ENCODE measurements around the gene MICAL1.

MICAL1 gene

DNA sequence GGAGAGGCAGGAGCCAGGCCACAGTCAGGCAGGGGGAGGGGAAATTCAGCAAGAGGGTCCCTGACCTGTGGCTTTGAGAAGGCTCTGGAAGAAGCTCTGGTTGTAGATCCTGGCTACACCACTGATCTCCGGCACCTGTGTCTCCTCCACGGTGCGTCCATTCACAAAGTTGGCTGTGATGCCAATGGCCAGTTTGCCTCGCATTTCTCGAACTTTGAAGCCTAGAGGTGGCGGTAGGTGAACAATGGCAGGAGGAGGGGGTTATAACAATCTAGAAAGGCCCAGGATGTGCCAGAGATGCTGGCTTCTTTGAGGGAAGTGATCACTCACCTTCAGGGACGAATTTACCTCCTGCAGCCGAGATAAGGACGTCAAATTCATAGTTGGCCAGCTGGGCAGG, 3.4 kb downstream of the MICAL1 start:
- no peak for DNase-seq

DNA sequence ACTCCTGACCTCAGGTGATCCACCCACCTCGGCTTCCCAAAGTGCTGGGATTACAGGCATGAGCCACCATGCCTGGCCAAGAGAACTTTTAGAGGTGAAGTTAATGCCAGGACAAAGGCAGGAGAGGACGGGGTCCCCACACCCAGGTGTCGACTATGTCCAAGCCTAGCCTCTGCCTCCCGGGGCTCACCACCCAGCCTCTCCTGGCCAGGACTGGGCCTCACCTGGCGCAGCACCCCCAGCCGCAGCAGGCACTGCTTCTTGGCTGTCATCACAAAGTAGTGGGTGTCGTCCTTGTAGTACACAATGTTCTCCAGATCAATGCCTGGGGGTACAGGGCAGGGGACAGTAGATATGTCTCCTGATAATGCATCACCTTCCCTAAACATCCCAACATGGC, 4.2 kb downstream of the MICAL1 start:
- DNase-seq: no peak

DNA sequence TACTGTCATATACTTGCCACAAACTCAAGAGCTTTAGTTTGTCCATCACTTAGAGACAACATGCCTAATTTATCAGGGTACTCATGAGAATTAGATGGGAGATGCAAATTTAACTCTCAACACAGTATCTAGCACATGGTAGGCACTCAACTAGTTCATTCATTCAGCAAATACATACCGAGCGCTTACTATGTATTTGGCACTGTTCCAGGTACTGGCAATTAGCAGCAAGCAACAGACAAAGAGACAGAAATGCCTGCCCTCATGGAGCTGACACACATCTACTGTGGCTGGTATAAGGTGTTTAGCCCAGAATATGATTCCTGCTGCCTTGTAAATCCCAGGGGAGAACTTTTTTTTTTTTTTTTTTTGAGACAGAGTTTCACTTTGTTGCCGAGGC, 4.8 kb downstream of the MICAL1 start:
- no peak for DNase-seq

DNA sequence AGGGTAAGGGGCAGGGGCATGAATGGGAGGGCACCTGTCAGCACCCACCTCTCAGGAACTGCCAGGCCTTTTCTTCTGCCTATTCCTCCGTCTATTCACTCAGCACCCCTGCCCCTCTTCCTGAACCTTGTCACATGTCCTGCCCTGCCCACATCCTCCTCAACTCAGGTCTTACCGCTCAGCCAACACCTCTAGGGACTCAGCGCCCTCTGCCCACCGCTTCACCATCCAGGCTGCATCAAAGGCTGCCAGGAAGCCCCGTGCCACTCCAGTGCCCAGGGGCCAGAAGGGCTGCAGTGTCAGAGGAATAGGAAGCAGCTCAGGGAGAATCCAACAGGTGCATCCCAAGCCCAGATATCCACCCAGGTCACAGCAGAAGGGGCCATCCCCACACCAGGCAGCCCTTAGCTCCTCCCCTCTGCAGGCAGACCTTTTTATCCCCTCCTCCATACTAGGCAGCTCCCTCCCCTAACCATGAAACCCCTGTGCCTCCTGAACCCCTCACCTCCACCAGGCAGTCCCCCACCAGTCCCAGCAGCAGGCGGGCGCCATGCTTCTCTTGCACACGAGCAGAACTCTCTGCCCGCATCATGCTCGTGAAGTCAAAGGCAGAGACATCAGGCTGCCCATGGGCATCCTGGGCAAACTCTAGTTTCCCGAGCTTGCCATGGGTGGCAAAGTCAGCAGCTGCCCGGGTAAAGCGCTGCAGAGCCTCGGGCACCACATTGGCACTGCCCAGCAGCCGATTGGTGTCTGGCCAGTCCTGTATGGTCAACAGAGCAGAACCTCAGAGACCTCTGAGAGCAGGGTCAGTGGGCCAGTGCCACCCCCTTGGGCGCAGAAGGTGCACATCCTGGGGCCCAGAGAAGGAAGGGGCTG, 5.5 kb downstream of the MICAL1 start:
- DNase-seq: no peak

DNA sequence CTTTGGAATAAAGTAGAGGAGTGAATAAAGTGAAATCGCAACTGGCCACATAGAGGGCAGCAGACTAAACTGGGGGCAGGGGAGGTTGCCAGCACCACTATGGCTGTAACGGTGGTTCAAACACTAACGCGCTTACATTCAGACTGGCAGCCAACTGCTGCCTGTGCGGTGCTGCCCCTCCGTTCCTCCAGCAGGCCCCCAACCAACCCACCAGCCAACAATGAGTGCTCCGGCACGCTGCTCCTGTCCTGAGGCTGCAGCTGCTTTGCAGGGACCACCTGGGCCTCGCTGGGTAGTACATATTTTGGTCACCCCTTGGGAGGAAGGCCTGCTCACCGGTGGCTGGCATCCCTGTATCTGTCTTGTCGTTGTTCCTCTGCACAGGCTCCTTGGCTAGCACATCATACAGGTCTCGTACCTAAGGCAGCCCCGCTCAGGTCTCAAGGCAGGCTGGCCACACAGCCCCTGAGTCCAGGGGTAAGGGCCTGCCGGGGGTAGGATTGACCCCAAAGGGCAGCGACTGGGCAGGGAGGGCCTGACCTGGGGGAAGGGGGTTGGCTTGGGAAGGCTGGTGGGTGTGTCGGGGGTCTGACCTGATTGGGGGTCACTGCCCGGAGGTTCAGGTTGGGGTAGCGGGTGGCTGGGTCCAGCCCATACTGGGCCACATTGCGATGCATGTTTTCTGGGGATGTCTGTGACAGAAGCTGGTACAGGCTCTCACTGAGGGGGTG, 6.3 kb downstream of the MICAL1 start:
- no peak for DNase-seq

DNA sequence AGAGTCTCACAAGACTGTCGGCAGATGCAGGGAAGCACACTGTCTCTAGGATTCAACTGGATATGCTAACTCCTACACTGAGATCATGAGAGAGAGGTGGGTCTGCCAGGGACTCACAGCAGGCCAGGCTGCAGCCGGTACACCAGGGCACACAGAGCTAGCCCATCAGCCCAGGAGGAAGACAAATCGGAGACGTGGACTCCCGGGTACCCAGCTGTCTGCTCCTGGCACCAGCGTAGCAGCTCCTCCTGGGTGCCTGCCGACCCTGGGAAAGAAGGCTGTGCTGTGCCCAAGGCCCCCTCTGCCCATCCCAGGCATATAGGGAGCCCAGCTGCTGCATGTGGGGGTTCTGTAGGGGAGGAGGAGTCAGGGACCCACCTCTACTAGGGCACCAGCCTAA, 7.0 kb downstream of the MICAL1 start:
- DNase-seq: no peak

DNA sequence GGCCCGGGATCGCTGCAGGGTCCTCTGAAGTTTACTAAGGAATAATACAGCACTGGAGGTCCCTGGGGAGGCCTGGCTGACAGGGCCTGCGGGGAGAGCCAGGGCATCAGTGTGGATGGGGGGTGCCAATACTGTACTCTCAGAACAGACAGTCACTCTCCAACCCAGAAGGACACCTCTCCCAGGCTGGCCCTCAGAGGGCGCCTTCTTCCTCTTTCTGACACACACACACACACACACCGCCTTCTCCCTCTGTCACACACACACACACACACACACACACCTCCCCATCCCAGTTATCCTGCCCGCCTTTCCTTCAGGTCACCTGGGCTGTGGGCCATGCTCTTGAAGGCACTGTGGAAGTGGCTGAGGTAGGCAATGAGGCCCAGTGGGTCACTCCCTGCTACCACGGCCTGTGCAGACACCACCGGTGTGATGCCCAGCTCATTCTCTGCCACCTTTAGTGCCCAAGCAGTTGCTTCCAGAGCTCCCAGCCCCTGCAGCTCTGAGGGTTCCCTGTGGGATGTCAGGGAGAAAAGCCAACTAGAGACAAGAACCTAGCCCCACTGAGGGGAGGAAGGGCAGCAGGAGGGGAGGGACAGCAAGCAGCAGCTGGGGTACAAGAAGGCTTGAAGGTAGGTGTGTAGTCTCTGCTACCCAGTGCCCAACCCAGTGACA, 7.6 kb downstream of the MICAL1 start:
- no peak for DNase-seq

DNA sequence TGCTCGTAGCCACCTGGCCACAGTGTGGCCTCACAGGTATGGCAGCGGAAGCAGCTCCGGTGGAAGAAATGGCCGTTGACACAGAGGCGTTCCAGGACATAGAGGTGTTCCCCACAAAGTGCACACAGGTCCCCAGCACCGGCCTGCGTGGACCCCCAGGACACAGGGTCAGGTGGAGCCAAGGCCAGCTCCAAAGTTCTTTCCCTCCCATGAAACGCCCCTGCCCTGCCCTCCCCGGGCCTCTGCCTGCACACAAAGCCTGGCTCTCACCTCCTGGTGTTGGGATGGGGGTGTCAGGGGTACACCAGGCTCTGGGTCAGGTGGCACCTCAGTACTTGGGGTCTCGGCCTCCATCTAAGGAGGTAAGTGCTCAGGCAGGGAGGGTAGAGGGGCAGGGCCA, 8.5 kb downstream of the MICAL1 start:
- DNase-seq: no peak

DNA sequence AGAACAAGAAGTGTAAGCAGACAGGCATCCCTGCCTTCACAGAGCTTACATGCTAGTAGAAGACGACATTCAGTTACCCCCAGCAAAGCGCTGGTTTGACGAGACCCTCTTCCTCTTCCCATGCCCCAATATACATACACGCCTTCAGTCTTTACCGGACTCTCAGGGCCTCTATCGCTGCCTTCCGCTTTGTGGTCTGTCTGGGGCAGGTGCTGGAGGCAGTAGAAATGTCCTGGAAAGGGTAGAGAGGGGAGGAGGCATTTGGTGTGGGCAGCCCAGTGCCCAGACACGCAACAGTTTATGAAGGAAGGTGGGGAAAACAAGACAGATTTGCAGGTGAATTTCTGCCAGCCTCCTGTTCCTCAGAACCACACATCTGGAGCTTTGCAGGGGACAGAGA, 9.0 kb downstream of the MICAL1 start:
- no peak for DNase-seq

DNA sequence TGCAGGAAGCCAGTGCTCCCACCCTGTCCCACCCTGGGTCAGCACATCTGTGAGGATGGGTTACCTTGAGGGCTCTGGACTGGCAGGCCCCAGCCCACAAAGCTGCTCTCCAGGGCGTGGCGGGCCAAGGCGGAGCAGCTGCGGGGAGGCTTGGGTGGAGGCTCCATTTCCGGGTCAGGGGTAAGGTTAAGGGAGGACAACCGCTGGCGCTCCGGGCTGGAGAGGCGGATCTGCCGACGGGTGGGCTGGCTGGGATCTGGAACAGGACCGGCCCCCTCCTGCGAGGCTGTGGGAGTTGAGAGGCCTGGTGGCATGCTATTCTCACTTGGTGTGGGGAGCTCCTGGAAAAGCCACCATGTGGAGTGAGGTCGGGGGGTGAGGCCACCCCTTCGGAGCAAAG, 9.5 kb downstream of the MICAL1 start:
- DNase-seq: no peak

DNA sequence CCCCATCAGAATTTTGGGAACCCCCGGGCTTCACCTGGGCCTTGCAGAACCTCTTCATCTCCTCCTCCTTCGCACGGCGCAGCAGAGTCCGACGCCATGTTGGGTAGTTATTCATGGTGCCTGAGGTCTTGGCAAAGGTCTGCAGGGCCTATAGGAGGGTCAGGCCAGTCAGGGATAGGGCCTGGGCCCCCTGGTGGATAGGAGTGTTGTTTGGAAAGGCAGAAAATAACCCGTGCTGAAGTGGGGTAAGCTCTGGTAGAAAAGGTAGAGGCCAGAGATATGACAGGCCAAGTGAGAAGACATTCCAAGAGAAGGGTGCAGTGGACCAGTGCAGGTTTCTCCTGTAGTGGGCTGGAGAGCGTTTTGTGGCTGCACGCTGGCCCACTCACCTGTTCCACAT, 10.2 kb downstream of the MICAL1 start:
- no peak for DNase-seq

DNA sequence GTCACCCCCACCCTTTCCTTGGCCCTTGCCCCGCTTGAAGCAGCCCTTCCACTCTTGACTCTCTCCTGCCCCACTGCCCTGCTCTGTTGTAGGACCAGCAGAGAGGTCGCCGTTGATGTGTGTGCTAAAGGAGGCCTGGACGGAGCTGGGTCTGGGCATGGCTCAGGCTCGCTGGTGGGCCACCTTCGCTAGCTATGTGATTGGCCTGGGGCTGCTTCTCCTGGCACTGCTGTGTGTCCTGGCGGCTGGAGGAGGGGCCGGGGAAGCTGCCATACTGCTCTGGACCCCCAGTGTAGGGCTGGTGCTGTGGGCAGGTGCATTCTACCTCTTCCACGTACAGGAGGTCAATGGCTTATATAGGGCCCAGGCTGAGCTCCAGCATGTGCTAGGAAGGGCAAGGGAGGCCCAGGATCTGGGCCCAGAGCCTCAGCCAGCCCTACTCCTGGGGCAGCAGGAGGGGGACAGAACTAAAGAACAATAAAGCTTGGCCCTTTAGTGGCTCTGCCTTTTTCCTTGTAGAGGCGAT, 12.1 kb downstream of the MICAL1 start:
- DNase-seq: no peak

DNA sequence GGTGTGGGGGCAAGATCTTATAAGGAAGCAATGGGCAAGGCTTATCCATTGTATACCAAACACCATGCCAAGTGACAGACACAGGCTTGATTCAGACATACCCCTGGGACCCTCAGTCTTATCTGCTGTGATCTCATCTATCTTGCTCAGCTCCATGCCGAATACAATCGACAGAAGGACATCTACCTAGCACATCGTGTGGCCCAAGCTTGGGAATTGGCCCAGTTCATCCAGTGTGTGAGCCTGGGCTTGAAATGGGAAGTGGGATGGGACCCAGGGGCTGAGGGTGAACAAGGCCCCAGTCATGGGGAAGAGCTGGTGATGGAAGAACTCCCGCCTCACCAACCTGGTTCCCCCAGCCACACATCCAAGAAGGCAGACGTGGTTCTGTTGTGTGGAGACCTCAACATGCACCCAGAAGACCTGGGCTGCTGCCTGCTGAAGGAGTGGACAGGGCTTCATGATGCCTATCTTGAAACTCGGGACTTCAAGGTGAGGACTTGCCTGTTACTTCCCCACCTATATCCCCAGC, 13.1 kb downstream of the MICAL1 start:
- DNase-seq: no peak

DNA sequence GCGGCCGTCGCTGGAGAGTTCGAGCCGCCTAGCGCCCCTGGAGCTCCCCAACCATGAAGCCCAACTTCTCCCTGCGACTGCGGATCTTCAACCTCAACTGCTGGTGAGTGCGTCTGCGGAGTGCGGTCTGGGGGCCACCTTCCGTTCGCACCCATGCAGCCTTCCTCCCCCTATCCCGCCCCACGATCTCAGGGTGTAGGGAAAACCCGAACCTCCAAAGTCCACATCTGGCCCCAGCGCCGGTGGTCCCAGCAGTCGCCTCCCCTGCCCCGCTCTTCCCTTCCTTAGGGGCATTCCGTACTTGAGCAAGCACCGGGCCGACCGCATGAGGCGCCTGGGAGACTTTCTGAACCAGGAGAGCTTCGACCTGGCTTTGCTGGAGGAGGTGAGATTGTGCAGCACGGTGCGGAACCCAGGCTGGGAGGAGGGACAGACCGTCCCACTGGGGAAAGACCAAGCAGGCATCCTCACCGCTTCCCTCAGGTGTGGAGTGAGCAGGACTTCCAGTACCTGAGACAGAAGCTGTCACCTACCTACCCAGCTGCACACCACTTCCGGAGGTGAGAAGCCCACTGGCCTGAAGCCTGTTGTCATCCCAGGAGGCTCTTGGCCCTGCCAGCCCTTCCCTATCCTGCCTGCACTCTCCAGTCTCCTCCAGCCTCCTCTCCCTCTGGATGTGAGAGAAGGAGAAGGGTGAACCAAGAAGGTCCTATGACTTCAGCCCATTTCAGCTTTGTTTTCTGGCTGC, 14.3 kb downstream of the MICAL1 start:
- DNase-seq: peak; percentile 31

DNA sequence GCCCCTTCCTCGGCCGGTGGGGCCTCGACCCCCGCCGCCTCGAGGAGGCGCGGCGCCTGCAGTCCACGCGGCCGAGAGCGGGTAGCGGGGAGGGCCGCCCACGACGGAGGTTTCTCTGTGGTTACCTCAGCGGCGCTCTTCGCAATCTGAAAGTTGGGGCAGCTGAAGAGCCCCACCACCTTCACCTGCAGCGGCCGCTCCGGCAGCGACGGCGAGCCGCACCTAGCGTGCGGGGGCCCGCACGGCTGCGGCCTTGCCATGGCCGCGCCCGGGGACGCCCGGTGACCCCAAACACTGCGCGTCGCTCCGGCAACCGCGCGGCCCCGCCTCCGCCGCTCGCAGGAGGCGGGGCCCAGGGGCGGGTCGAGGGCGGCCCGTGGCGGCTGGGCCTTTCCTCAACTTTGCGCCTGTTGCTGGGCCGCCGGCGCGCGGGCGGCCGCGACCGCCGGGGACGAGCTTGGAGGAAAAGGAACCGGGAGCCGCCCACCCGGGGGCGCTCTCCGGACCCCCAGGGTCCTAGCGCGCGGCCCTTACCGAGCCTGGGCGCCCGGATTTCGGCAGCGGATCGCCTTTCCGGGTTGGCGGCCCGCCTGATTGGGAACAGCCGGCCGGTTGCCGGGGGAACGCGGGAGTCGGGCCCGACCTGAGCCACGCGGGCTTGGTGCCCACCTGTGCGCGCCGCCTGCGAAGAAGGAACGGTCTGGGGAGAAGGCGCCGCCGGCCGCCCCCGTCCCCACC, 15.1 kb downstream of the MICAL1 start, which contains the start of the genes PPIL6 and SMPD2:
PPIL6 (minus strand) TSS at position 298 of the 738 bp plus-strand sequence; CDS start at position 260, 38 bp downstream.
SMPD2 (plus strand) TSS at position 394 of the 738 bp plus-strand sequence. CDS start 398 bp downstream, outside the sequence.
- DNase-seq: peak; percentile 71

DNA sequence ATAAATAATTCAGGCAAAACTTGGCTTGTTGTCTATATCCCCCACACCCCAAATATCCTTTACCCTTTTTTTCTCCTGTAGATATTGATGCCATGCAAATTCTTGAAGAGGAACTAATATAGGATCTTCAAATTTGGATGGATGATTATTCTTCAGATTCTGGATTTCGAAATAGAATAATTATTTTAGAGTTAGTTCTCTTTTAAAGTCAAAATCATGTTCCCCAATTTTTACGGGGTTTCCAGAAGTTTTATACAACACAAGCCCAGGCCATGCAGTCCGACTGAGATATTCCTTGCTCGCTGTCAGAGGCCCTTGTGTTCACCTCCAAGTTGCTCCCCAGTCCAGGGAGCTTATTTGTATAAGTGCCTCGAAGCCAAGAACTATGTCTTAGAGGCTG, 19.5 kb downstream of the MICAL1 start:
- DNase-seq: no peak

DNA sequence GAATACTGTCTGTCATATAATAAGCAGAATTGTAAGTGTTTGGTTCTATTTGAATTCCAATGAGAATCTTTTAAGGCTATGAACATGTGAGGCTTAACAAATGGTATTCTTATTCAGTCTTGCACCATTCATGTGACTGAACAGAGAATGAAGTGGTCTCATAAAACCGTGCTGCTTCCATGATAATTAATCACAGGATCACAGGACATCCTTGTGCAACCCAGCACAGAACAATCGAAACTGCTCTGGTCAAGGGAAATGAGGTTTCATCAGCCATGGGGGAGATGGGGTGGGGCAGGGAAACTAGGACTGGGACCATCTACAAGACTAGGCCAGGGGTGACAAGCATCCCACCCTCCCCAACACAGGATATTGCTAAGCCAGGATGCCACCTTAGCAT, 21.1 kb downstream of the MICAL1 start:
- DNase-seq: no peak

DNA sequence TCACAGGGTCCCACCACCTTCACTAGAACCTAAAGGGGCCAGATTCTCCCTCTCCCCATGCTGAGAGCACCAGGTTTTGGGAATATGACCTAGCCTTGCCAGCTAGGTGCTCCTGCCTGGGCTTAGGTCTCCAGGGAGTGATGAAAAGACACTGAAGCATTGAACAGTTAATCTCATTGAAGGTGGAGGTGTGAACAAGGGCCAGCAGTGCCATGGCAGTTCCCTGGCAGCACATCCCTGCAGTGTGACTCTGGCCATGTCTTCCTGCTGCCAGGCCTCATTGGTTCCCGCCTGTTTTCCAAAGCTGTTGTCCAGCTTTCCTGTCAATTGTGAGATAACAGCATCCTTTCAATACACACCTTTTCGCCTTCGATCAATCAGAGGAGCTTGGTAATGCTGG, 26.1 kb downstream of the MICAL1 start:
- DNase-seq: no peak

DNA sequence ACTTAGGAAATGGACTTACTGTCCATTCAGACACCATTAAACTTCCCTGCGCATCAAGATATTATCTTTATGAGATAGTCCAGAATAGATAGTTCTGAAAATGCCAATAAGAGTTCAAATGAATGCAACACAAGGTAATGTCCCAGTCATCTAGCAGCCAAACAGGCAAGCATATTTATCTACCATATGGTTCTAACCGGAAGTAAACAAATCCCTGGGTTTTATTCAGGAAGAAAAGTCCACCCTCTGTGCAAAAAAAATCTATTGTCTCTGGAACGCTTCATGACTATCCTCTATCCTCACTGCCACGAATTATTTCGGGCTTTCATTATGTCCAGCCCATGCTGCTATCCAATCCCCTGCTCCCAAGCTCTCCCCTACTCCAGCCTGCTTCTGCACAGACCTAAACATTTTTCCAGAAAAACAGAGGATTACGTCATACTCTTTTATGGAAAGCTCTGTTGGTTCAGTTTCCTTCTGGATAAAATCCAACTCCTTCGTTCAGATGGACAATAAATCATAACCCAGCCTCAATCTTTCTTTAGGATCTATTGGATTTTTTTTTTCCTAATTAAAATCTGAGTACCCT, 26.6 kb downstream of the MICAL1 start:
- DNase-seq: no peak

DNA sequence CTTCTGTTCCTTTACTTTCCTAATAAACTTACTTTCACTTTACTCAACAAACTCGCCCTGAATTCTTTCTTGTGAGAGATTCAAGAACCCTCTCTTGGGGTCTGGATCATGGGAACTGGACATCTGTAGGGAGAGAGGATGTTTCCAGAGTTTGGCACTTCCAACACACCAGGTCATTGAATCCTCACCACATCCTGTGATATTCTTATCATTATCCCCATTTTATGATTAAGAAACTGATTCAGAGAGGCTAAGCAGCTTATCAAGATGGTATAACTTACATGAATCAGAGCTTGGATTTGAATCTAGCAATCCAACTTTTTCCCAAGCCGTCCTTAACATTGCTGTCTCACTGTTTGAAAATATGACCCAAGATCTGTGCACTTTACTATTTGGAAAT, 30.6 kb downstream of the MICAL1 start:
- no peak for DNase-seq

DNA sequence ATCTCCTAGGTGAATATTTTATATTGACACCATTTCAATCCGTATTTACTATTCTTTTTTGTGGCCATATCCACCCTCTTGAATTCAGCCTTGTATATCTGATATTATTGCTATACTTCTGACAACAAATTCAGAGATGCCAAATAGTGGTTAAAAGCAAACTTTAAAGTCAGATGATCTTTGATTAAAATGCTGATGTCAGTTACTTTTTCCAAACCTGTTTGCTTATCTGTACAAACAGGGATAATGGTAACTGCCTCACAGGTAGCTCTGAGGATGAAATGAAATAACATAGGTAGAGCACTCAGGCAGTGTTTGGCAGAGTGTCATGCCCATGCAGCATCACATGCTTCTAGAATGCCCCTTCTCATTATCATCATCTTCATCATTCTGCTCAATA, 34.4 kb downstream of the MICAL1 start:
- DNase-seq: no peak
